ENCODE measurements around the gene HS1BP3. TPM values are rescaled to one million over a fixed set of nuclear protein-coding genes. Genes with fewer than 3 reads are reported as not detected.
A peak's percentile ranks its signal among the peaks of the same experiment; 100 is the strongest.

Gene HS1BP3
- total and polyA plus RNA-seq, 2 of the 13 experiments (the other 11 are each of a cell fraction or from before 2014, with no cell fraction given): 15.2 to 22.0 TPM

GRCh38 chr2:20626392-20626697 lies 24.6 kb downstream of the HS1BP3 start:
- Histone ChIP-seq H3K9ac (ENCODE audit: insufficient read depth, low read depth, low read length) (no peak overlapping the region), H3K36me3 (replicated peaks in 1 of 2; ENCODE audit: control insufficient read depth in 1 of 2, insufficient read depth in 2 of 2, low read length in 2 of 2) (peaks cover 9 to 11% of the 10 kb centered on the region in 2 experiments; a peak in 4 of 5 replicates), H3K27ac (ENCODE audit: extremely low read length, insufficient read depth, low read length) (no peak overlapping the region), H3K27me3 (ENCODE audit: control insufficient read depth in 1 of 2, insufficient read depth in 2 of 2, low read length in 2 of 2) (no peaks in the 10 kb centered on the region), H3K79me2 (ENCODE audit: insufficient read depth, low read length) (no peaks in the 10 kb centered on the region), H2AFZ (ENCODE audit: low read length) (no peak overlapping the region), H3K4me2 (ENCODE audit: low read depth, low read length) (no peak overlapping the region), H4K20me1 (ENCODE audit: insufficient read depth, low read length) (no peaks in the 10 kb centered on the region), H3K4me1 (ENCODE audit: insufficient read depth, low read length) (peaks cover 23% of the 10 kb centered on the region), H3K9me3 (ENCODE audit: low read length) (no peaks in the 10 kb centered on the region), H3K4me3 (replicated peaks in 1 of 3; ENCODE audit: insufficient read depth in 1 of 3, low read depth in 2 of 3, low read length in 3 of 3) (no peak overlapping the region)
- in situ Hi-C loops (cut with HindIII; ENCODE audit: extremely low pct_ligation_motif_present, low pct_unique_long_range_greater_than_20kb): no loop called here
- ChIA-PET POLR2A (interaction anchor here (1.5 to 2.0 kb wide), 2 partner anchors 9 to 179 kb away, joined by 3 to 9 read pairs; partner anchors contain the start of gene RHOB), CTCF (ENCODE audit: low intra/inter-chr PET ratio, low total read pairs) (no interaction called here)
- FAIRE-seq (no peak), ATAC-seq (no peak), DNase-seq (ENCODE audit: low spot score) (no peak)
- BruUV-seq (replicated peaks): no TSS peak
- WGBS (ENCODE audit: low lambda C conversion rate): 98% methylated on average over 2 of the region's 2 CpGs
- TF ChIP-seq ZNF768 (CRISPR knock-in tag; IDR thresholded peaks at IDR 0.05) (peak; percentile 91), SMARCE1 (IDR thresholded peaks at IDR 0.05; ENCODE audit: borderline replicate concordance) (no peak), PITX1 (CRISPR knock-in tag; IDR thresholded peaks at IDR 0.05) (no peak), CCDC6 (CRISPR knock-in tag; IDR thresholded peaks at IDR 0.05) (no peak)
- intact Hi-C loops (cut with micrococcal nuclease; ENCODE audit: unreplicated experiment): no loop called here

GRCh38 chr2:20625491-20626391 lies 25.2 kb downstream of the HS1BP3 start:
- intact Hi-C loops (cut with micrococcal nuclease; ENCODE audit: unreplicated experiment): no loop called here
- Histone ChIP-seq H3K27me3 (ENCODE audit: control insufficient read depth in 1 of 2, insufficient read depth in 2 of 2, low read length in 2 of 2) (no peaks in the 10 kb centered on the region), H3K9me3 (ENCODE audit: low read length) (no peaks in the 10 kb centered on the region), H3K9ac (ENCODE audit: insufficient read depth, low read depth, low read length) (no peak overlapping the region), H3K27ac (ENCODE audit: extremely low read length, insufficient read depth, low read length) (no peak overlapping the region), H2AFZ (ENCODE audit: low read length) (no peak overlapping the region), H3K4me1 (ENCODE audit: insufficient read depth, low read length) (peaks cover 17% of the 10 kb centered on the region), H3K4me2 (ENCODE audit: low read depth, low read length) (no peak overlapping the region), H3K4me3 (replicated peaks in 1 of 3; ENCODE audit: insufficient read depth in 1 of 3, low read depth in 2 of 3, low read length in 3 of 3) (no peak overlapping the region), H3K36me3 (replicated peaks in 1 of 2; ENCODE audit: control insufficient read depth in 1 of 2, insufficient read depth in 2 of 2, low read length in 2 of 2) (peaks cover 11 to 13% of the 10 kb centered on the region in 2 experiments; a peak in 4 of 5 replicates), H4K20me1 (ENCODE audit: insufficient read depth, low read length) (no peaks in the 10 kb centered on the region), H3K79me2 (ENCODE audit: insufficient read depth, low read length) (no peaks in the 10 kb centered on the region)
- in situ Hi-C loops (cut with HindIII; ENCODE audit: extremely low pct_ligation_motif_present, low pct_unique_long_range_greater_than_20kb): no loop called here
- DNase-seq (ENCODE audit: low spot score): no peak
- CTCF ChIA-PET (ENCODE audit: low intra/inter-chr PET ratio, low total read pairs): no interaction called here
- BruUV-seq (replicated peaks): no TSS peak
- WGBS (ENCODE audit: low lambda C conversion rate): 91% methylated on average over 19 of the region's 19 CpGs
- no peak for FAIRE-seq
- ATAC-seq: no peak; the same call in 2 of the 3 replicates
- POLR2A ChIA-PET: interaction anchor here (1.2 to 2.0 kb wide), 3 partner anchors 9 to 179 kb away, joined by 3 to 9 read pairs (median 3); partner anchors contain the start of gene RHOB
- no peak for TF ChIP-seq KAT8 (CRISPR knock-in tag; IDR thresholded peaks at IDR 0.05)
- no peak for TF ChIP-seq RFXAP (CRISPR knock-in tag; IDR thresholded peaks at IDR 0.05; ENCODE audit: borderline replicate concordance)
- no peak for TF ChIP-seq ZNF768 (CRISPR knock-in tag; IDR thresholded peaks at IDR 0.05)
- TF ChIP-seq ARID3A (IDR thresholded peaks at IDR 0.05; ENCODE audit: low read depth, low read length): peak; percentile 56; the same call in 1 of the 2 replicates
- TF ChIP-seq XRCC5 (optimal IDR thresholded peaks at IDR 0.05; ENCODE audit: low read length): no peak
- TF ChIP-seq CREB1 (IDR thresholded peaks at IDR 0.05): 0 out of 2 replicates have a peak, but pooled peaks have one; percentile 9
- no peak for TF ChIP-seq CREB1 (CRISPR knock-in tag; IDR thresholded peaks at IDR 0.05)
- no peak for TF ChIP-seq FIP1L1 (IDR thresholded peaks at IDR 0.05; ENCODE audit: borderline replicate concordance, insufficient read depth, low read depth, low read length)
- TF ChIP-seq FUBP1 (CRISPR knock-in tag; IDR thresholded peaks at IDR 0.05; ENCODE audit: borderline replicate concordance): no peak
- TF ChIP-seq ZNF496 (CRISPR knock-in tag; IDR thresholded peaks at IDR 0.05; ENCODE audit: insufficient replicate concordance): no peak

Data from HepG2 (cell line).